ENCODE results near the gene IPO13. TPM values are rescaled to one million over a fixed set of nuclear protein-coding genes. Genes with fewer than 3 reads are reported as not detected.

The IPO13 gene
- total and polyA plus RNA-seq, 2 experiments from 2014 or later: 20.6 to 30.7 TPM

GRCh38 chr1:43919906-43920305, 26.8 kb upstream of the IPO13 start:
- Histone ChIP-seq H3K4me2 (no peak overlapping the region), H4K20me1 (ENCODE audit: insufficient read depth, poor library complexity, severe bottlenecking) (no peaks in the 10 kb centered on the region), H3K4me1 (ENCODE audit: insufficient read depth) (no peaks in the 10 kb centered on the region), H2AFZ (no peak overlapping the region), H3K4me3 (no peak overlapping the region), H3K27ac (no peak overlapping the region), H3K79me2 (no peaks in the 10 kb centered on the region), H3K27me3 (no peaks in the 10 kb centered on the region), H3K9me2 (replicated peaks; ENCODE audit: insufficient read depth) (no peaks in the 10 kb centered on the region), H3K9me3 (ENCODE audit: low read depth) (no peaks in the 10 kb centered on the region), H3K36me3 (replicated peaks; ENCODE audit: insufficient read depth, low read depth) (no peaks in the 10 kb centered on the region)
- TF ChIP-seq CTCF (IDR thresholded peaks at IDR 0.05; ENCODE audit: poor library complexity) (no peak), EZH2 (IDR thresholded peaks at IDR 0.05; ENCODE audit: borderline replicate concordance) (no peak), EZH2phosphoT487 (IDR thresholded peaks at IDR 0.05; ENCODE audit: low read depth, severe bottlenecking, unreplicated experiment) (no peak)
- WGBS (ENCODE audit: low lambda C conversion rate, missing lambda C conversion rate): 94% methylated on average over 7 of the region's 7 CpGs
- no peak for DNase-seq (ENCODE audit: low spot score)

GRCh38 chr1:43921022-43921421, 25.7 kb upstream of the IPO13 start:
- Histone ChIP-seq H3K9me2 (replicated peaks; ENCODE audit: insufficient read depth) (no peaks in the 10 kb centered on the region), H3K4me1 (ENCODE audit: insufficient read depth) (no peaks in the 10 kb centered on the region), H3K4me2 (no peak overlapping the region), H3K9me3 (ENCODE audit: low read depth) (no peaks in the 10 kb centered on the region), H3K36me3 (replicated peaks; ENCODE audit: insufficient read depth, low read depth) (no peaks in the 10 kb centered on the region), H3K27me3 (no peaks in the 10 kb centered on the region), H2AFZ (no peak overlapping the region), H3K4me3 (no peak overlapping the region), H4K20me1 (ENCODE audit: insufficient read depth, poor library complexity, severe bottlenecking) (no peaks in the 10 kb centered on the region), H3K27ac (no peak overlapping the region), H3K79me2 (no peaks in the 10 kb centered on the region)
- no peak for TF ChIP-seq EZH2 (IDR thresholded peaks at IDR 0.05; ENCODE audit: borderline replicate concordance)
- no peak for TF ChIP-seq EZH2phosphoT487 (IDR thresholded peaks at IDR 0.05; ENCODE audit: low read depth, severe bottlenecking, unreplicated experiment)
- TF ChIP-seq CTCF (IDR thresholded peaks at IDR 0.05; ENCODE audit: poor library complexity): no peak
- no peak for DNase-seq (ENCODE audit: low spot score)
- WGBS (ENCODE audit: low lambda C conversion rate, missing lambda C conversion rate): 85% methylated on average over 6 of the region's 6 CpGs

DNA sequence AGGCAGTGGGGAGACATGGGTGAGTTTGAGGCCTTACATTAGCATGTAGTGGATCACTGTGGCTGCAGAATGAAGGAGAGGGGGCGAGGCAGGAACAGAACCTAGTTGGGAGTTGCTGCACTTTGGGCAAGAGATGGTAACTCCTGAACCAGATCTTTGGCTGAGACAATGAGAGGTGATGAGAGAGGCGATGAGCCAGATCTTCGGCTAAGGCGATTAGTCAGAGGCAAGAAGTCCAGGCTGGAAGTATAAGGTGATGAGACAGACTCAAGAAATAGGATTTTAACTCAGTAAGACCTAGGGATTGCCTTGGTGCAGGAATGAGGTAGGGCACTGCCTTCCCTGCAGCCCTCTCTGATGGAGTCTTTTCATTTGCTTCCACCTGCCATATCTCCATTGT, 22.2 kb upstream of the IPO13 start:
- no peaks in the 10 kb centered on the region for H3K9me3 ChIP-seq (ENCODE audit: low read depth)
- H3K27me3 ChIP-seq: no peaks in the 10 kb centered on the region
- no peaks in the 10 kb centered on the region for H3K4me1 ChIP-seq (ENCODE audit: insufficient read depth)
- no peaks in the 10 kb centered on the region for H3K36me3 ChIP-seq (replicated peaks; ENCODE audit: insufficient read depth, low read depth)
- H3K27ac ChIP-seq: no peak overlapping the region
- H3K4me2 ChIP-seq: no peak overlapping the region
- no peak for DNase-seq (ENCODE audit: low spot score)
- no peak overlapping the region for H2AFZ ChIP-seq
- no peaks in the 10 kb centered on the region for H3K9me2 ChIP-seq (replicated peaks; ENCODE audit: insufficient read depth)
- H3K4me3 ChIP-seq: no peak overlapping the region
- no peaks in the 10 kb centered on the region for H4K20me1 ChIP-seq (ENCODE audit: insufficient read depth, poor library complexity, severe bottlenecking)
- no peaks in the 10 kb centered on the region for H3K79me2 ChIP-seq
- 97% methylated on average over 4 of the region's 4 CpGs for WGBS (ENCODE audit: low lambda C conversion rate, missing lambda C conversion rate)
- no peak for TF ChIP-seq CTCF (IDR thresholded peaks at IDR 0.05; ENCODE audit: poor library complexity)
- no peak for TF ChIP-seq EZH2 (IDR thresholded peaks at IDR 0.05; ENCODE audit: borderline replicate concordance)
- no peak for TF ChIP-seq EZH2phosphoT487 (IDR thresholded peaks at IDR 0.05; ENCODE audit: low read depth, severe bottlenecking, unreplicated experiment)

DNA sequence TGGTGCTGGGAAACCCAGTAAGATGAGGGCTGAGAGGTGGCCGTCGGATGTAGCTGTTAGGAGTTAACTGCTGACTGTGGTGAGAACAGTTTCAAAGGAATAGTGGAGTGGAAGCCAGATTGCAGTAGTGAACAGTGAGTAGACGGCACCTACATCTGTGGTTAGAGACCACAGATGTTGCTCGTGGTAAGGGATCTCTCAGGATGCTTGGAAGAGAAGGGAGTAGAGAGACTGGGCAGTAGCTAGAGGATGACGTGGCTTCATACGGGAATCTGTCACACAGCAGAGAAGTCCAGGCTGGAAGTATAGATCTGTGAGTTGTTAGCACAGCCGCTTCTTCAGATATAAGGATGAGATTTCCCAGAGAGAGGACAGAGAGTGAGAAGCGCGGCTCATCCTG, 20.9 kb upstream of the IPO13 start:
- no peaks in the 10 kb centered on the region for H3K36me3 ChIP-seq (replicated peaks; ENCODE audit: insufficient read depth, low read depth)
- H4K20me1 ChIP-seq (ENCODE audit: insufficient read depth, poor library complexity, severe bottlenecking): no peaks in the 10 kb centered on the region
- no peak overlapping the region for H3K4me2 ChIP-seq
- H3K4me1 ChIP-seq (ENCODE audit: insufficient read depth): no peaks in the 10 kb centered on the region
- no peaks in the 10 kb centered on the region for H3K27me3 ChIP-seq
- no peak for DNase-seq (ENCODE audit: low spot score)
- no peaks in the 10 kb centered on the region for H3K9me3 ChIP-seq (ENCODE audit: low read depth)
- WGBS (ENCODE audit: low lambda C conversion rate, missing lambda C conversion rate): 98% methylated on average over 9 of the region's 9 CpGs
- no peaks in the 10 kb centered on the region for H3K9me2 ChIP-seq (replicated peaks; ENCODE audit: insufficient read depth)
- H3K27ac ChIP-seq: no peak overlapping the region
- no peak overlapping the region for H3K4me3 ChIP-seq
- no peak for TF ChIP-seq EZH2phosphoT487 (IDR thresholded peaks at IDR 0.05; ENCODE audit: low read depth, severe bottlenecking, unreplicated experiment)
- no peak for TF ChIP-seq CTCF (IDR thresholded peaks at IDR 0.05; ENCODE audit: poor library complexity)
- TF ChIP-seq EZH2 (IDR thresholded peaks at IDR 0.05; ENCODE audit: borderline replicate concordance): no peak
- H2AFZ ChIP-seq: no peak overlapping the region
- no peaks in the 10 kb centered on the region for H3K79me2 ChIP-seq

All from hepatocyte (in vitro differentiated cells).